ENCODE results near the gene UCN3. TPM values are rescaled to one million over a fixed set of nuclear protein-coding genes. Genes with fewer than 3 reads are reported as not detected.

Gene UCN3
- total RNA-seq, 1 donor from 2014 or later = 1.2 TPM

GRCh38 chr10:5343979-5344378 is 20.8 kb upstream of the UCN3 start:
- Histone ChIP-seq H3K27me3 (no peaks in the 10 kb centered on the region), H3K36me3 (no peaks in the 10 kb centered on the region), H3K4me1 (no peaks in the 10 kb centered on the region), H3K9me3 (no peaks in the 10 kb centered on the region), H3K4me3 (no peak overlapping the region), H3K27ac (no peak overlapping the region)
- TF ChIP-seq, protein P1, sequence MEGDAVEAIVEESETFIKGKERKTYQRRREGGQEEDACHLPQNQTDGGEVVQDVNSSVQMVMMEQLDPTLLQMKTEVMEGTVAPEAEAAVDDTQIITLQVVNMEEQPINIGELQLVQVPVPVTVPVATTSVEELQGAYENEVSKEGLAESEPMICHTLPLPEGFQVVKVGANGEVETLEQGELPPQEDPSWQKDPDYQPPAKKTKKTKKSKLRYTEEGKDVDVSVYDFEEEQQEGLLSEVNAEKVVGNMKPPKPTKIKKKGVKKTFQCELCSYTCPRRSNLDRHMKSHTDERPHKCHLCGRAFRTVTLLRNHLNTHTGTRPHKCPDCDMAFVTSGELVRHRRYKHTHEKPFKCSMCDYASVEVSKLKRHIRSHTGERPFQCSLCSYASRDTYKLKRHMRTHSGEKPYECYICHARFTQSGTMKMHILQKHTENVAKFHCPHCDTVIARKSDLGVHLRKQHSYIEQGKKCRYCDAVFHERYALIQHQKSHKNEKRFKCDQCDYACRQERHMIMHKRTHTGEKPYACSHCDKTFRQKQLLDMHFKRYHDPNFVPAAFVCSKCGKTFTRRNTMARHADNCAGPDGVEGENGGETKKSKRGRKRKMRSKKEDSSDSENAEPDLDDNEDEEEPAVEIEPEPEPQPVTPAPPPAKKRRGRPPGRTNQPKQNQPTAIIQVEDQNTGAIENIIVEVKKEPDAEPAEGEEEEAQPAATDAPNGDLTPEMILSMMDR (IDR thresholded peaks at IDR 0.05) = no peak
- DNase-seq (no peak), ATAC-seq (no peak)
- intact Hi-C loops (cut with DNase I) = no loop called here

DNA sequence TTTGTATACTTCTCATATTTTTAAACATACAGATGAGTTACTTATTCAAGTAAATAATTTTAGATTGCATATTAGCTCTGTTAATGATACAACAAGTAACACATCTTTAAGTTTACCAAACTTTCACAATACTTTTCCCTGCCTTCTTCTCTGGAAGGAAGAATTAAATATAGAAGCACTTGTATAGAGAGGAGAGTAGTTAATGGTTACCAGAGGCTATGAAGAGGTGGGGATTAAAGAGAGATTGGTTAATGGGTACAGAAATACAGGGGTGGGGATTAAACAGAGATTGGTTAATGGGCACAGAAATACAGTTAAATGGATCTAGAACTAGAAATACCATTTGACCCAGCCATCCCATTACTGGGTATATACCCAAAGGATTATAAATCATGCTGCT is 20.0 kb upstream of the UCN3 start:
- ATAC-seq = peak; percentile 69

DNA sequence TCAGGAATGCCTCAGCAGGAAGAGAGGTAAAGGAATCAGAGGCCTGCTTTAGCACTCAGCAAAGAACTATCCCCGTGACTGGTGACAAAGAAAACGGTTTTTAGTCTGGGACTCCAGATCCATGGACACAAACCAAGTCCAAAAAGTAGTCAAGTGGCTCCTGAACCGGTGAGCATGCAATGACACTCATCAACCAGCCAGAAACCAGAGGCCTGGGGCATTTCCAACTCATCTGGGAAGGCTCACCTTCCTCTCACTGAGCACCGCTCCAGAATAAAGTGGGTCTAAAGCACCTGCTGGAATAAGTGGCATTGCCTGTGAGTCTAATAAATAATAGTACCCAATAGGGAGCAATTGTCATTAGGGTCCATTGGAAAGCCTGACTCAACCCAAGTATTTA is 17.9 kb upstream of the UCN3 start:
- Histone ChIP-seq H3K4me3 (no peak overlapping the region), H3K9me3 (no peaks in the 10 kb centered on the region), H3K27ac (no peak overlapping the region), H3K27me3 (no peaks in the 10 kb centered on the region), H3K4me1 (no peaks in the 10 kb centered on the region), H3K36me3 (no peaks in the 10 kb centered on the region)
- TF ChIP-seq, protein P1 (IDR thresholded peaks at IDR 0.05) = no peak
- DNase-seq (no peak), ATAC-seq (no peak)
- intact Hi-C loops (cut with DNase I) = no loop called here

More for the DNA sequence above, 20.0 kb upstream of the UCN3 start:
- H3K27ac ChIP-seq = no peak overlapping the region
- no peak for DNase-seq
- no peaks in the 10 kb centered on the region for H3K27me3 ChIP-seq
- no peaks in the 10 kb centered on the region for H3K9me3 ChIP-seq
- TF ChIP-seq, protein P1 (IDR thresholded peaks at IDR 0.05) = no peak
- H3K4me1 ChIP-seq = no peaks in the 10 kb centered on the region
- intact Hi-C loops (cut with DNase I) = no loop called here
- no peak overlapping the region for H3K4me3 ChIP-seq
- H3K36me3 ChIP-seq = no peaks in the 10 kb centered on the region

DNA sequence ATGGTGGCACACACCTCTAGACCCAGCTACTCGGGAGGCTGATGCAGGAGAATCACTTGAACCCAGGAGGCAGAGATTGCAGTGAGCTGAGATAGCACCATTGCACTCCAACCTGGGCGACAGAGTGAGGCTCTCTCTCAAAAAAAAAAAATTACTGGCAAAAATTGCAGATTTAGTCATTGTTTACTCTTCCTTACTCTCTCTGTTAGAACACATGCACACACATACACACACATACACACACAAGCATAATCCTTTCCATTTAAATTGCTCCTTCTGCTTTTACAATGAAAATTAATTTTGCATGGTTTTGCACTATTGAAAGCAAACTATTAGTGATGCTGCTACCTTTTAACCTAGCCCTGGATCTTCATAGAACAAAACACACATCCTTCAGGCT is 15.4 kb upstream of the UCN3 start:
- TF ChIP-seq, protein P1 (IDR thresholded peaks at IDR 0.05) = no peak
- Histone ChIP-seq H3K9me3 (no peaks in the 10 kb centered on the region), H3K36me3 (no peaks in the 10 kb centered on the region), H3K27ac (no peak overlapping the region), H3K4me3 (no peak overlapping the region), H3K4me1 (no peaks in the 10 kb centered on the region), H3K27me3 (no peaks in the 10 kb centered on the region)
- DNase-seq (no peak), ATAC-seq (no peak)
- intact Hi-C loops (cut with DNase I) = no loop called here

- H3K27ac ChIP-seq = no peak overlapping the region
- intact Hi-C loops (cut with DNase I) = no loop called here
- H3K4me1 ChIP-seq = no peaks in the 10 kb centered on the region
- H3K4me3 ChIP-seq = no peak overlapping the region
- peaks cover 4% of the 10 kb centered on the region for H3K27me3 ChIP-seq
- no peaks in the 10 kb centered on the region for H3K9me3 ChIP-seq
- ATAC-seq = no peak
- no peaks in the 10 kb centered on the region for H3K36me3 ChIP-seq
- DNase-seq = no peak
- TF ChIP-seq, protein P1 (IDR thresholded peaks at IDR 0.05) = no peak
Observed at GRCh38 chr10:5354068-5354467, 10.7 kb upstream of the UCN3 start.

Data from upper lobe of right lung (tissue), 1 donor.